Limb (tissue), 2 donors: ENCODE measurements around the gene AGBL4.

Experiments
- DNase-seq, 2 donors: peaks; one replicate each; pipeline ENCODE4 v3.0.0-alpha.2; 2016; ENCODE audit errors: extremely low spot score in 2 of 2

AGBL4 gene

GRCh38 chr1:48844187-48844586 lies 1179.6 kb downstream of the AGBL4 start:
- DNase-seq, result no peak

- no peak for DNase-seq
Measured at GRCh38 chr1:48841966-48842365, 1181.8 kb downstream of the AGBL4 start.

- peak in 1 of 2 donors; percentile 32 for DNase-seq
Measured at GRCh38 chr1:48841461-48841860, 1182.3 kb downstream of the AGBL4 start.

- DNase-seq, result peak in 1 of 2 donors; percentile 44
Measured at GRCh38 chr1:48831120-48831978, 1192.4 kb downstream of the AGBL4 start.

- DNase-seq, result no peak
Measured at GRCh38 chr1:48830715-48831114, 1193.0 kb downstream of the AGBL4 start.

GRCh38 chr1:48829446-48829845 lies 1194.3 kb downstream of the AGBL4 start:
- DNase-seq, result no peak

- no peak for DNase-seq
Measured at GRCh38 chr1:48823168-48823567, 1200.6 kb downstream of the AGBL4 start.

- no peak for DNase-seq
Measured at GRCh38 chr1:48820491-48820890, 1203.3 kb downstream of the AGBL4 start.

GRCh38 chr1:48817505-48818114 lies 1206.1 kb downstream of the AGBL4 start:
- peak in 1 of 2 donors; percentile 63 for DNase-seq

- no peak for DNase-seq
Measured at GRCh38 chr1:48810740-48811139, 1213.0 kb downstream of the AGBL4 start.

- no peak for DNase-seq
Measured at GRCh38 chr1:48808496-48808895, 1215.3 kb downstream of the AGBL4 start.

GRCh38 chr1:48807554-48808260 lies 1216.0 kb downstream of the AGBL4 start:
- peak; percentile 41 to 66 for DNase-seq

- no peak for DNase-seq
Measured at GRCh38 chr1:48803474-48803873, 1220.3 kb downstream of the AGBL4 start.

- DNase-seq, result no peak
Measured at GRCh38 chr1:48794816-48795215, 1228.9 kb downstream of the AGBL4 start.

- no peak for DNase-seq
Measured at GRCh38 chr1:48793863-48794262, 1229.9 kb downstream of the AGBL4 start.

- DNase-seq, result no peak
Measured at GRCh38 chr1:48792961-48793360, 1230.8 kb downstream of the AGBL4 start.

GRCh38 chr1:48790397-48790796 lies 1233.4 kb downstream of the AGBL4 start:
- DNase-seq, result no peak

- no peak for DNase-seq
Measured at GRCh38 chr1:48789903-48790302, 1233.9 kb downstream of the AGBL4 start.

GRCh38 chr1:48785869-48786268 lies 1237.9 kb downstream of the AGBL4 start:
- no peak for DNase-seq

- no peak for DNase-seq
Measured at GRCh38 chr1:48784301-48784700, 1239.5 kb downstream of the AGBL4 start.

- DNase-seq, result peak in 1 of 2 donors; percentile 37
Measured at GRCh38 chr1:48777219-48777895, 1246.4 kb downstream of the AGBL4 start.
